ENCODE measurements around the gene NKD1. TPM values are rescaled to one million over a fixed set of nuclear protein-coding genes. Genes with fewer than 3 reads are reported as not detected.

The NKD1 gene
- polyA plus RNA-seq, 3 donors = 0.01 TPM; not detected in 2

DNA sequence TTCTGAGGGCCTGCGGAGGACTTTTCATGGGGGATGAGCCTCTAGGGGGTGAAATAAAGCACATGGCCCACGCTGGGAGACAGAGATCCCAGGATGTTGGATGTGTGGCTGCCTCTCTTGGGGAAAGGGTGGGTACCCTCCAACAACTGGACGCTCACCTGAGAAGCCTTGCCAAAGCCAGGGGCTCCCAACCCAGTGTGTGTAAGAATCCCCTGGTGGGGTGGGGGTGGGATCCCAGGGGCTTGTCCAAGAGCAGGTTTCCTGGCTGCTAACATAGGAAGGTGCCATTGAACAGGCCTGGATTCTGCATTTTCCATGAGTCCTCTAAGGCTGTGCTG, 132.3 kb downstream of the NKD1 start:
- H3K9me3 ChIP-seq (replicated peaks in 1 of 2; ENCODE audit: control insufficient read depth in 1 of 2, insufficient read depth in 1 of 2, low read length in 2 of 2) = no peaks in the 10 kb centered on the region
- H3K79me2 ChIP-seq (ENCODE audit: insufficient read depth, low read length) = peaks cover 71% of the 10 kb centered on the region
- Mint-ChIP-seq H3K4me1 (peaks cover 79% of the 10 kb centered on the region), H3K9me3 (peaks cover 0 to 3% (median 0%) of the 10 kb centered on the region in 7 donors), H3K36me3 (peaks cover 45 to 49% of the 10 kb centered on the region in 2 donors), H3K4me3 (peak overlapping the region; percentile 80 to 95), H3K27ac (peak overlapping the region; percentile 96 to 100 (median 96)), H3K27me3 (ENCODE audit: low read depth in 3 of 3) (peaks cover 0 to 6% (median 0%) of the 10 kb centered on the region in 3 donors)
- peaks cover 74 to 91% of the 10 kb centered on the region in 2 donors for H3K4me1 ChIP-seq (ENCODE audit: control insufficient read depth in 1 of 2, insufficient read depth in 2 of 2, low read length in 2 of 2)
- peaks cover 26 to 38% of the 10 kb centered on the region in 2 donors for H3K36me3 ChIP-seq (replicated peaks in 1 of 2; ENCODE audit: control insufficient read depth in 1 of 2, insufficient read depth in 2 of 2, low read length in 2 of 2)
- TF ChIP-seq, protein P1, sequence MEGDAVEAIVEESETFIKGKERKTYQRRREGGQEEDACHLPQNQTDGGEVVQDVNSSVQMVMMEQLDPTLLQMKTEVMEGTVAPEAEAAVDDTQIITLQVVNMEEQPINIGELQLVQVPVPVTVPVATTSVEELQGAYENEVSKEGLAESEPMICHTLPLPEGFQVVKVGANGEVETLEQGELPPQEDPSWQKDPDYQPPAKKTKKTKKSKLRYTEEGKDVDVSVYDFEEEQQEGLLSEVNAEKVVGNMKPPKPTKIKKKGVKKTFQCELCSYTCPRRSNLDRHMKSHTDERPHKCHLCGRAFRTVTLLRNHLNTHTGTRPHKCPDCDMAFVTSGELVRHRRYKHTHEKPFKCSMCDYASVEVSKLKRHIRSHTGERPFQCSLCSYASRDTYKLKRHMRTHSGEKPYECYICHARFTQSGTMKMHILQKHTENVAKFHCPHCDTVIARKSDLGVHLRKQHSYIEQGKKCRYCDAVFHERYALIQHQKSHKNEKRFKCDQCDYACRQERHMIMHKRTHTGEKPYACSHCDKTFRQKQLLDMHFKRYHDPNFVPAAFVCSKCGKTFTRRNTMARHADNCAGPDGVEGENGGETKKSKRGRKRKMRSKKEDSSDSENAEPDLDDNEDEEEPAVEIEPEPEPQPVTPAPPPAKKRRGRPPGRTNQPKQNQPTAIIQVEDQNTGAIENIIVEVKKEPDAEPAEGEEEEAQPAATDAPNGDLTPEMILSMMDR (IDR thresholded peaks at IDR 0.05) = no peak
- H3K9ac ChIP-seq (ENCODE audit: insufficient read depth, low read length, poor library complexity, severe bottlenecking) = peak overlapping the region; percentile 84
- peaks cover 32% of the 10 kb centered on the region for H4K20me1 ChIP-seq (ENCODE audit: insufficient read depth, low read length)
- whole genome bisulfite sequencing (ENCODE audit: insufficient coverage) = 35% methylated on average over 2 of the region's 3 CpGs
- H3K27me3 ChIP-seq (ENCODE audit: control insufficient read depth in 2 of 2, insufficient read depth in 2 of 2, low read length in 2 of 2) = no peaks in the 10 kb centered on the region
- no peak for DNase-seq
- peak overlapping the region; percentile 98 for H3K4me2 ChIP-seq (replicated peaks; ENCODE audit: extremely low read depth, low read length, poor library complexity, severe bottlenecking)
- H3K4me3 ChIP-seq (replicated peaks in 1 of 3; ENCODE audit: low read depth in 2 of 3, low read length in 3 of 3) = peak overlapping the region; percentile 51 to 92 (median 84)
- no peak overlapping the region for H2AFZ ChIP-seq (ENCODE audit: insufficient read depth, low read depth, low read length, poor library complexity, severe bottlenecking)
- H3K27ac ChIP-seq (ENCODE audit: low read depth in 1 of 2, low read length in 2 of 2) = peak overlapping the region; percentile 86 to 100
- intact Hi-C loops (cut with micrococcal nuclease) = loop anchor here in 1 of 2 donors (5.0 to 10.0 kb wide), 2 partner anchors 62 to 526 kb away; partner anchors contain the start of genes CYLD and TENT4B

DNA sequence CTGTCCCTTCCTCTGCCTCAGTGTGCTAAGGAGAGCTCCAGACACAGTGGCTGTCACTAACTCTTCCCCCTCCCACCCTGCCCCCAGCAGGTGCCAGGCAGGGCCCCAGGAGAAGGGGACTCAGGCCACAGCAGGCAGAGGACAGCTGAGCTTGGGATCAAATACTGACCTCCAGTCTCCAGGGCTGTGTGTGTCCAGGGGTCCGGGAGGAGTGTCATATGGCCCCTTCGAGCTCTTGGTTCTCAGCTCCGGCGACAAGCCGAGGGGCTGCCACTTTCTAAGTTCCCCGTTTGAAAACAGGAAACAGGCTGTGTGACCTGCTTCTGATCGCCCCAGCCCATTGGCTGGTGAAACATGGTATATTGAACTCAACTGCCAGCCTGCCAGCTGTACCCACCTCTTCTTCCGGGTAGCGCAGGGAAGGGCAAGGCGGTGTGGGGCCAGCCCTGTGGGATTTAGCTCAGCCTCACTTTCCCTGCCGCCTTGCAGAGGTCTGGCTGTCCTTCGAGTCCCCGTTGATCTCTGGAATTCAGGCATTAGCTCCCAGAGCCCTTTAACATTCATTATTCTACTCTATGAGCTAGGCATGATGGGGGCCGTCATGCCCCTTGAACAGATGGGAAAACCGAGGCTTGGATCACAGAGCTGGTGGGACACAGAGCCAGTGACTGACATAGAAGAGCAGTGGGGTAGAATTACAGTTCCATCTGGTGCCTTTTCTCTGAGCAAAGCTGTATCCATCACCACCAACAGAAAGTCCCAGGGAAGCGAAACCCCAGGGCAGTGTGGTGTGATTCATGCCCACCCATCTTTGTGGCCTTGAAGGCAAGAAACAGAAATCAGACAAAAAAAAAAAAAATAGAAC, 133.1 kb downstream of the NKD1 start, which contains the start of gene SNX20:
Gene SNX20 (minus strand): TSS at position 292 of the 865 bp plus-strand sequence. CDS start 3,786 bp downstream, outside the sequence.
- H3K36me3 Mint-ChIP-seq = peaks cover 38 to 41% of the 10 kb centered on the region in 2 donors
- H3K4me1 Mint-ChIP-seq = peaks cover 81% of the 10 kb centered on the region
- 0% methylated on average over 10 of the region's 16 CpGs for WGBS (ENCODE audit: insufficient coverage)
- H3K9me3 ChIP-seq (replicated peaks in 1 of 2; ENCODE audit: control insufficient read depth in 1 of 2, insufficient read depth in 1 of 2, low read length in 2 of 2) = no peaks in the 10 kb centered on the region
- peaks cover 0 to 2% (median 0%) of the 10 kb centered on the region in 7 donors for H3K9me3 Mint-ChIP-seq
- H2AFZ ChIP-seq (ENCODE audit: insufficient read depth, low read depth, low read length, poor library complexity, severe bottlenecking) = peak within 1 kb of the TSS; percentile 13
- peak within 1 kb of the TSS; percentile 84 for H3K9ac ChIP-seq (ENCODE audit: insufficient read depth, low read length, poor library complexity, severe bottlenecking)
- H3K27me3 Mint-ChIP-seq (ENCODE audit: low read depth in 3 of 3) = peaks cover 0 to 6% (median 2%) of the 10 kb centered on the region in 3 donors
- peak within 1 kb of the TSS; percentile 98 for H3K4me2 ChIP-seq (replicated peaks; ENCODE audit: extremely low read depth, low read length, poor library complexity, severe bottlenecking)
- H3K4me3 Mint-ChIP-seq = peak within 1 kb of the TSS; percentile 80 to 95
- H3K4me3 ChIP-seq (replicated peaks in 1 of 3; ENCODE audit: low read depth in 2 of 3, low read length in 3 of 3) = peak within 1 kb of the TSS; percentile 51 to 92 (median 84)
- H3K27ac ChIP-seq (ENCODE audit: low read depth in 1 of 2, low read length in 2 of 2) = peak within 1 kb of the TSS; percentile 86 to 100
- no peaks in the 10 kb centered on the region for H3K27me3 ChIP-seq (ENCODE audit: control insufficient read depth in 2 of 2, insufficient read depth in 2 of 2, low read length in 2 of 2)
- TF ChIP-seq, protein P1 (IDR thresholded peaks at IDR 0.05) = no peak
- peaks cover 19 to 30% of the 10 kb centered on the region in 2 donors for H3K36me3 ChIP-seq (replicated peaks in 1 of 2; ENCODE audit: control insufficient read depth in 1 of 2, insufficient read depth in 2 of 2, low read length in 2 of 2)
- H3K4me1 ChIP-seq (ENCODE audit: control insufficient read depth in 1 of 2, insufficient read depth in 2 of 2, low read length in 2 of 2) = peaks cover 82 to 92% of the 10 kb centered on the region in 2 donors
- H3K27ac Mint-ChIP-seq = peak within 1 kb of the TSS; percentile 96 to 100 (median 98)
- intact Hi-C loops (cut with micrococcal nuclease) = loop anchor here in 1 of 2 donors (5.0 to 10.0 kb wide), 2 partner anchors 61 to 526 kb away; partner anchors contain the start of genes CYLD and TENT4B
- H4K20me1 ChIP-seq (ENCODE audit: insufficient read depth, low read length) = peaks cover 25% of the 10 kb centered on the region
- DNase-seq = peak; percentile 80 to 90 (median 86)
- peaks cover 65% of the 10 kb centered on the region for H3K79me2 ChIP-seq (ENCODE audit: insufficient read depth, low read length)
